ENCODE data around the gene PSME3IP1.

GRCh38 chr16:57105184-57105583 lies 80.7 kb downstream of the PSME3IP1 start:
- no peak for TF ChIP-seq CTCF (IDR thresholded peaks at IDR 0.05)
- TF ChIP-seq ZFX (IDR thresholded peaks at IDR 0.05; ENCODE audit: borderline replicate concordance) = no peak
